Transverse colon (tissue), 3 donors: ENCODE data around the gene SLC25A18.

ENCODE experiments used
- CTCF ChIP-seq, 5 experiments: fragments of 200-600 bp in 3 of 5; fragments of 450-650 bp in 2 of 5; sonication (generic) in 3 of 5; IDR thresholded peaks; 1 replicate in 2 of 5; 2 replicates in 3 of 5; pipeline ENCODE4 v1.5.1; 2016 to 2017; ENCODE audit warnings: antibody characterized with exemption in 5 of 5, inconsistent platforms in 3 of 5, mild to moderate bottlenecking in 2 of 5, moderate library complexity in 1 of 5
- POLR2A ChIP-seq: fragments of 450-650 bp; IDR thresholded peaks from one replicate; pipeline ENCODE4 v1.6.1; 2016; ENCODE audit warnings: antibody characterized with exemption, mild to moderate bottlenecking, moderate library complexity

DNA sequence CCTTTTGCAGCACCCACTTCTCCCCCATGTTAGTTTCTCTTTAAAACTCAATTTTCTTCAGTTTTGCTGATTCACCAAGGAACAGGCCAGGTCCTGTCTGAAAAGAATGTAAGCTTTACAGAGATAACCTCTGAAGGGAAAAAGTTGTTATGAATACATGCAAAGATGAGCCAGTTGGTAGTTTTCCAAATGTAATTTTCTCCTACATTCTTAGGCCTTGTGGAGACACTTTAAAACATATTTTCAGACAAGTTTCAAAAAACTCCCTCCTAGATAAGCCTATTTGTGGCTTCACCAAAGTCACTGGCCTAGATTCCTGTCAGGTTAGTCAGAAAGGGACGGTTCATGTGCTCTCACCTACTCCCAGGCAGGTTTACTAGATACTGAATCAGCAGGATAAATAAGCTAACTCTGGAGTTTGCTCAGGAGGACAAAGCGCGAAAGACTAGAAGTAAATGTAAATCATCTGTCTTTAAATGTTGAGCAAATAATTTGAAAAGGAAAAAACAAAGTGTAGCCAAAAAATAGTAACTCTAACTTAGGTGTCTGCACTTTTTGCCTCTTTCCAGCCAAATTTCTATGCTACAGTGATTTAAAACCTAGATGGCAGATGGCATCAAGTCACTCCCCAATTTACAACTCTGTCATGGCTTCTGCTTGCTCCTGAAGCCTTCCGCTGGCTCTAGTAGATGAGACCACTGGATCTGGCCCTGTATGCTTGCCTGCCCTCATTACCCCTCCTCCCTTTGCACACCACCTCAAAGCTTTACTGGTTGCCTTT lies 70.1 kb downstream of the SLC25A18 start:
- TF ChIP-seq CTCF (IDR thresholded peaks at IDR 0.05) (no peak), POLR2A (no peak)
